OCI-LY7 (cell line): ENCODE measurements around the gene ZNF212. TPM values are rescaled to one million over a fixed set of nuclear protein-coding genes. Genes with fewer than 3 reads are reported as not detected.

Experiments used
- BruUV-seq: library from RNA; stranded (reverse); fragments of 400-500 nt; replicated peaks from 2 replicates; lab custom pipeline; 2021; lab: Mats Ljungman, UMichigan
- CTCF ChIA-PET: fragments of 300-600 bp; sonication (Branson Sonifier 250); formaldehyde crosslinking; loops from one replicate; lab custom pipeline; 2022; ENCODE audit warnings: antibody characterized with exemption; ENCODE audit not compliant: unreplicated experiment; lab: Charles Lee
- POLR2A ChIA-PET: fragments of 300-600 bp; sonication (Branson Sonifier 250); formaldehyde crosslinking; loops from one replicate; lab custom pipeline; 2022; ENCODE audit warnings: antibody characterized with exemption; lab: Charles Lee
- DNase-seq: peaks from one replicate; pipeline ENCODE4 v3.0.0-alpha.2; 2015; ENCODE audit warnings: low spot score
- H2AFZ ChIP-seq: fragments of 200-600 bp; sonication (generic), shearing (Covaris generic); 2 replicates; pipeline ENCODE4 v1.6.1; 2014; ENCODE audit warnings: mild to moderate bottlenecking, antibody characterized with exemption, low read length, moderate library complexity
- H3K27ac ChIP-seq: fragments of 200-600 bp; sonication (generic); 2 replicates; pipeline ENCODE4 v1.5.1; 2014; ENCODE audit warnings: mixed run types, low read depth, mild to moderate bottlenecking, moderate library complexity, low read length, inconsistent platforms; ENCODE audit not compliant: poor library complexity, severe bottlenecking
- H3K36me3 ChIP-seq: fragments of 200-600 bp; sonication (generic); 2 replicates; pipeline ENCODE4 v1.6.1; 2014; ENCODE audit warnings: mild to moderate bottlenecking, antibody characterized with exemption, low read length, moderate library complexity, mixed read lengths; ENCODE audit not compliant: insufficient read depth
- H3K4me1 ChIP-seq: fragments of 200-600 bp; sonication (generic); 2 replicates; pipeline ENCODE4 v1.5.1; 2014; ENCODE audit warnings: mild to moderate bottlenecking, low read length; ENCODE audit not compliant: insufficient read depth, poor library complexity, severe bottlenecking
- H3K4me2 ChIP-seq: fragments of 200-600 bp; sonication (generic); 2 replicates; pipeline ENCODE4 v1.6.1; 2014; ENCODE audit warnings: mild to moderate bottlenecking, low read length
- H3K4me3 ChIP-seq: fragments of 200-600 bp; sonication (generic); 2 replicates; pipeline ENCODE4 v1.5.1; 2014; ENCODE audit warnings: mild to moderate bottlenecking, low read depth, low read length; ENCODE audit not compliant: poor library complexity, severe bottlenecking
- H3K79me2 ChIP-seq: fragments of 200-600 bp; sonication (generic); 2 replicates; pipeline ENCODE4 v1.6.1; 2016; ENCODE audit warnings: low read depth, mild to moderate bottlenecking, low read length, moderate library complexity, mixed read lengths; ENCODE audit not compliant: insufficient read depth
- H3K9me2 ChIP-seq: fragments of 200-600 bp; sonication (generic); 2 replicates; pipeline ENCODE4 v1.6.1; 2016; ENCODE audit warnings: mild to moderate bottlenecking, low read length, mixed read lengths; ENCODE audit not compliant: insufficient read depth
- H3K9me3 ChIP-seq: fragments of 200-600 bp; sonication (generic); 2 replicates; pipeline ENCODE4 v1.6.1; 2014; ENCODE audit warnings: mild to moderate bottlenecking, mixed run types, low read length, mixed read lengths
- H4K20me1 ChIP-seq: fragments of 200-600 bp; sonication (generic); 2 replicates; pipeline ENCODE4 v1.6.1; 2014; ENCODE audit warnings: mild to moderate bottlenecking, antibody characterized with exemption, low read length, moderate library complexity, mixed read lengths; ENCODE audit not compliant: insufficient read depth
- EZH2phosphoT487 ChIP-seq: fragments of 200-600 bp; sonication (generic); IDR thresholded peaks from 2 replicates; pipeline ENCODE4 v1.6.1; 2018; ENCODE audit warnings: low read depth, borderline replicate concordance, mild to moderate bottlenecking, mixed run types, antibody characterized with exemption, low read length, moderate library complexity, mixed read lengths
- intact Hi-C: fragments of 100-400 bp; cut with micrococcal nuclease; formaldehyde crosslinking; loops from one replicate; pipeline ENCODE4 v1.10.0; 2022; ENCODE audit not compliant: unreplicated experiment
- total RNA-seq, 2 experiments: library from RNA; depleted of rRNA in 1 of 2; stranded (reverse); fragments of >200 nt in 1 of 2; shearing (Covaris generic) in 1 of 2; gene quantifications; 2 replicates each; pipeline ENCODE4 v1.2.3, GENCODE V29; 2014 to 2022
- TF ChIP-seq, protein P1 (sequence below): fragments of 200-600 bp; sonication (generic); conservative IDR thresholded peaks from 2 replicates; pipeline ENCODE4 v1.5.1; 2014; ENCODE audit warnings: mild to moderate bottlenecking, antibody characterized with exemption, low read length, moderate library complexity, mixed read lengths

Gene ZNF212
- total RNA-seq, 2 experiments from 2014 or later = 11.6 to 12.7 TPM

GRCh38 chr7:149277871-149278270 lies 38.4 kb downstream of the ZNF212 start:
- Histone ChIP-seq H3K9me3 (no peaks in the 10 kb centered on the region), H3K4me1 (no peaks in the 10 kb centered on the region), H4K20me1 (no peaks in the 10 kb centered on the region), H2AFZ (no peak overlapping the region), H3K4me2 (no peak overlapping the region), H3K4me3 (no peak overlapping the region), H3K36me3 (peaks cover 46% of the 10 kb centered on the region), H3K27ac (no peak overlapping the region), H3K9me2 (no peaks in the 10 kb centered on the region), H3K79me2 (no peaks in the 10 kb centered on the region)
- ChIA-PET CTCF (no interaction called here), POLR2A (no interaction called here)
- BruUV-seq = no TSS peak
- intact Hi-C loops = no loop called here
- no peak for DNase-seq
- TF ChIP-seq, protein P1, sequence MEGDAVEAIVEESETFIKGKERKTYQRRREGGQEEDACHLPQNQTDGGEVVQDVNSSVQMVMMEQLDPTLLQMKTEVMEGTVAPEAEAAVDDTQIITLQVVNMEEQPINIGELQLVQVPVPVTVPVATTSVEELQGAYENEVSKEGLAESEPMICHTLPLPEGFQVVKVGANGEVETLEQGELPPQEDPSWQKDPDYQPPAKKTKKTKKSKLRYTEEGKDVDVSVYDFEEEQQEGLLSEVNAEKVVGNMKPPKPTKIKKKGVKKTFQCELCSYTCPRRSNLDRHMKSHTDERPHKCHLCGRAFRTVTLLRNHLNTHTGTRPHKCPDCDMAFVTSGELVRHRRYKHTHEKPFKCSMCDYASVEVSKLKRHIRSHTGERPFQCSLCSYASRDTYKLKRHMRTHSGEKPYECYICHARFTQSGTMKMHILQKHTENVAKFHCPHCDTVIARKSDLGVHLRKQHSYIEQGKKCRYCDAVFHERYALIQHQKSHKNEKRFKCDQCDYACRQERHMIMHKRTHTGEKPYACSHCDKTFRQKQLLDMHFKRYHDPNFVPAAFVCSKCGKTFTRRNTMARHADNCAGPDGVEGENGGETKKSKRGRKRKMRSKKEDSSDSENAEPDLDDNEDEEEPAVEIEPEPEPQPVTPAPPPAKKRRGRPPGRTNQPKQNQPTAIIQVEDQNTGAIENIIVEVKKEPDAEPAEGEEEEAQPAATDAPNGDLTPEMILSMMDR = no peak
- no peak for TF ChIP-seq EZH2phosphoT487

- Histone ChIP-seq H3K9me3 (no peaks in the 10 kb centered on the region), H4K20me1 (no peaks in the 10 kb centered on the region), H3K79me2 (no peaks in the 10 kb centered on the region), H2AFZ (no peak overlapping the region), H3K27ac (no peak overlapping the region), H3K4me1 (no peaks in the 10 kb centered on the region), H3K9me2 (no peaks in the 10 kb centered on the region), H3K36me3 (peaks cover 42% of the 10 kb centered on the region), H3K4me2 (no peak overlapping the region), H3K4me3 (no peak overlapping the region)
- TF ChIP-seq EZH2phosphoT487 = no peak
- TF ChIP-seq, protein P1 = no peak
- BruUV-seq = no TSS peak
- CTCF ChIA-PET = no interaction called here
- intact Hi-C loops = no loop called here
- POLR2A ChIA-PET = no interaction called here
- no peak for DNase-seq
Measured at GRCh38 chr7:149278396-149278795, 38.9 kb downstream of the ZNF212 start.

DNA sequence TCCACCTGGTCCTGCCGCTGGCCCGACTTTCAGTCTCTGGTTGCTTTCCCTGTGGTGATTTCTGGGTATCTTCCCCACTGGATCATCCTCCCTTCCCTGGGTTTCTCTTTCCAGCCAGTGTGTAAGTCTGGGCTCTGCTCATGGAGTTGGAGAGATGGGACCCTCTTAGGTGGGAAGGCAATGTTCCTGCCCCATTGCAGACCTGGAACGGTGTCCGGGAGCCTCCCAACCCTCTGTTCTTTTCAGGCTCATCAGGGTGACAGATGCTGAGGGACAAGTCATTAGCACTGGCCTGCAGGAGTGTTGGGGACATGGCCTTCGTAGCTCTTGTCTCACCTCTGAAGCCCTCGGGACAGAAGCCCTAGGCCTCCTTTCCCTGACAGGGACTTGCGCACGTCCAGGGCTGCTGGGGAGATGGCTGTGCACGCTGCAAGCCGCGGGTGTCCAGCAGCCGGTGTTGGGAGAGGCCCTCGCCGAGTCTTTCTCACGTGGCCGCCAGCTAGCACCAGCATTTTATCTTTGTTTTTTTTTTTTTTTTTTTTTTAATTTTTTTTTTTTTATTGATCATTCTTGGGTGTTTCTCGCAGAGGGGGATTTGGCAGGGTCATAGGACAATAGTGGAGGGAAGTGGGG lies 39.8 kb downstream of the ZNF212 start:
- no peak for DNase-seq
- Histone ChIP-seq H3K4me2 (no peak overlapping the region), H3K79me2 (no peaks in the 10 kb centered on the region), H3K4me1 (peaks cover 7% of the 10 kb centered on the region), H3K4me3 (no peak overlapping the region), H2AFZ (no peak overlapping the region), H3K9me3 (no peaks in the 10 kb centered on the region), H3K9me2 (no peaks in the 10 kb centered on the region), H4K20me1 (no peaks in the 10 kb centered on the region), H3K36me3 (peaks cover 42% of the 10 kb centered on the region), H3K27ac (no peak overlapping the region)
- BruUV-seq = no TSS peak
- no peak for TF ChIP-seq EZH2phosphoT487
- TF ChIP-seq, protein P1 = no peak
- ChIA-PET CTCF (no interaction called here), POLR2A (interaction anchor here (0.5 kb wide), 1 partner anchor 10 kb away, joined by 6 read pairs; no protein-coding TSS in a partner anchor)
- intact Hi-C loops = no loop called here
